ENCODE data around the gene XPO4.
"Not testable (repeated sequence)": the region's sequence is repeated elsewhere in the genome, so short reads cannot be mapped to it uniquely, and the experiment has no call there.

The XPO4 gene

GRCh38 chr13:20779405-20779804 is 123.1 kb downstream of the XPO4 start:
- no peak for DNase-seq

- no peak for DNase-seq
Observed at GRCh38 chr13:20778311-20778710, 124.2 kb downstream of the XPO4 start.

GRCh38 chr13:20776751-20777150 is 125.8 kb downstream of the XPO4 start:
- no peak for DNase-seq

- DNase-seq = no peak
Observed at GRCh38 chr13:20775961-20776360, 126.6 kb downstream of the XPO4 start.

GRCh38 chr13:20774746-20775145 is 127.8 kb downstream of the XPO4 start:
- DNase-seq = no peak

GRCh38 chr13:20773194-20774080 is 129.1 kb downstream of the XPO4 start, which contains the start of gene EEF1AKMT1:
Gene EEF1AKMT1 (minus strand): TSS chr13:20773961. CDS start chr13:20757598, 16,363 bp downstream.
- DNase-seq = peak; percentile 91 to 97

GRCh38 chr13:20772401-20773131 is 130.0 kb downstream of the XPO4 start:
- DNase-seq = no peak

- no peak for DNase-seq
Observed at GRCh38 chr13:20769834-20770233, 132.7 kb downstream of the XPO4 start.

GRCh38 chr13:20769091-20769490 is 133.5 kb downstream of the XPO4 start:
- DNase-seq = no peak

GRCh38 chr13:20767309-20767943 is 135.1 kb downstream of the XPO4 start:
- DNase-seq = no peak

- DNase-seq = no peak
Observed at GRCh38 chr13:20760872-20761271, 141.7 kb downstream of the XPO4 start.

GRCh38 chr13:20754009-20754408 is 148.5 kb downstream of the XPO4 start:
- no peak for DNase-seq

- no peak for DNase-seq
Observed at GRCh38 chr13:20749377-20749776, 153.2 kb downstream of the XPO4 start.

- DNase-seq = not testable (repeated sequence)
Observed at GRCh38 chr13:20743830-20744404, 158.6 kb downstream of the XPO4 start.

GRCh38 chr13:20740021-20740420 is 162.5 kb downstream of the XPO4 start:
- no peak for DNase-seq

- DNase-seq = no peak
Observed at GRCh38 chr13:20738616-20739015, 163.9 kb downstream of the XPO4 start.

- DNase-seq = no peak
Observed at GRCh38 chr13:20729633-20730585, 172.6 kb downstream of the XPO4 start.

GRCh38 chr13:20728579-20729311 is 173.8 kb downstream of the XPO4 start:
- DNase-seq = no peak

- DNase-seq = no peak
Observed at GRCh38 chr13:20727856-20728255, 174.7 kb downstream of the XPO4 start.

Data from NCI-H446 (cell line).